GM20431 (cell line): ENCODE data around the gene TMEM120B.

Experiments
- in situ Hi-C: fragments of 300-500 bp; cut with MseI, MboI; formaldehyde crosslinking; loops from one replicate; pipeline ENCODE4 v1.15.0; 2020; ENCODE audit warnings: low sequenced_read_pairs; ENCODE audit not compliant: unreplicated experiment

Gene TMEM120B

GRCh38 chr12:121811434-121812319 lies 99.1 kb downstream of the TMEM120B start:
- in situ Hi-C loops, result no loop called here

- in situ Hi-C loops, result no loop called here
Measured at GRCh38 chr12:121812320-121812871, 99.8 kb downstream of the TMEM120B start.

- in situ Hi-C loops, result no loop called here
Measured at GRCh38 chr12:121812921-121813896, 100.7 kb downstream of the TMEM120B start.

DNA sequence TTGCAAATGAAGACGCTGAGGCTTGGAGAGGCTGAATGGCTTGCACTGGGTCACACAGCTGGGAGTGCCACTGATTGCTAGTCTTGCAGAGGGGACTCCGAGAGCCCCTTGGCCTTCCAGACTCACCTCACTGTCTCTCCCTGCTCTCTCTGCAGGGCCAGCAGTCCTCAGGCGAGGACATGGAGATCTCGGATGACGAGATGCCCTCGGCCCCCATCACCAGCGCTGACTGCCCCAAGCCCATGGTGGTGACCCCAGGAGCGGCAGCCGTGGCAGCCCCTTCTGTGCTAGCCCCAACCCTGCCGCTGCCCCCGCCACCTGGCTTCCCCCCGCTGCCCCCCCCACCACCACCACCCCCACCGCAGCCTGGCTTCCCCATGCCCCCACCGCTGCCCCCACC lies 101.4 kb downstream of the TMEM120B start:
- in situ Hi-C loops, result no loop called here

DNA sequence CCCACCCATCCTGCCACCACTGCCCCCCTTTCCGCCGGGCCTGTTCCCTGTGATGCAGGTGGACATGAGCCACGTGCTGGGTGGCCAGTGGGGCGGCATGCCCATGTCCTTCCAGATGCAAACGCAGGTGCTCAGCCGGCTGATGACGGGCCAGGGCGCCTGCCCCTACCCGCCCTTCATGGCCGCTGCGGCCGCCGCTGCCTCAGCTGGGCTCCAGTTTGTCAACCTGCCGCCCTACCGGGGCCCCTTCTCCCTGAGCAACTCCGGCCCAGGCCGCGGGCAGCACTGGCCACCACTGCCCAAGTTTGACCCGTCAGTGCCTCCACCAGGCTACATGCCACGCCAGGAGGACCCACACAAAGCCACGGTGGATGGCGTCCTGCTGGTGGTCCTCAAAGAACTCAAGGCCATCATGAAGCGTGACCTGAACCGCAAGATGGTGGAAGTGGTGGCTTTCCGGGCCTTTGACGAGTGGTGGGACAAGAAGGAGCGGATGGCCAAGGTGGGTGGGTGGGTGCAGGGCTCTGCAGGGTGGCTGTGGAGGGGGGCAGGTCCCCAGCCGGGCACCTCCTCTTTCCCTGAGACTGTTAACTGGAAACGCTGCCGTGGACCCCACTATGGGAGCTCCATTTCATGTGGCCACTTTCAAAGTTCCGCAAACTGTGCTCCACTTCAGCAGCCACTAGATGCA lies 102.0 kb downstream of the TMEM120B start:
- in situ Hi-C loops, result no loop called here

DNA sequence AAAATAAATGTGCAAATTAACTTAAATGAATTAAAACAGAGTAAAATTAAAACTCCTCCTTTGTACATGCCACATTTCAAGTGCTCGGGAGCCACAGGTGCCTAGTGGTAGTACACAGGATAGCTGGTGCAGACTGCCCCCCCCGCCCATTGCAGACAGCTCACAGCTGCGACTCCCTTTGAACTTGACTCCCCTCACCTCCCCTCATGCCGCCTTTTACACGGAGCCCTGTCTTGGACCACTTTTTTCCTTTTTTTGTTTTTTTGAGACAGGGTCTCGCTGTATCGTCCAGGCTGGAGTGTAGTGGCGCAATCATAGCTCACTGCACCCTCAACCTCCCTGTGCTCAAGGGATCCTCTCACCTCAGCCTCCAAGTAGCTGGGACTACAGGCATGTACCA lies 102.7 kb downstream of the TMEM120B start:
- in situ Hi-C loops, result no loop called here

DNA sequence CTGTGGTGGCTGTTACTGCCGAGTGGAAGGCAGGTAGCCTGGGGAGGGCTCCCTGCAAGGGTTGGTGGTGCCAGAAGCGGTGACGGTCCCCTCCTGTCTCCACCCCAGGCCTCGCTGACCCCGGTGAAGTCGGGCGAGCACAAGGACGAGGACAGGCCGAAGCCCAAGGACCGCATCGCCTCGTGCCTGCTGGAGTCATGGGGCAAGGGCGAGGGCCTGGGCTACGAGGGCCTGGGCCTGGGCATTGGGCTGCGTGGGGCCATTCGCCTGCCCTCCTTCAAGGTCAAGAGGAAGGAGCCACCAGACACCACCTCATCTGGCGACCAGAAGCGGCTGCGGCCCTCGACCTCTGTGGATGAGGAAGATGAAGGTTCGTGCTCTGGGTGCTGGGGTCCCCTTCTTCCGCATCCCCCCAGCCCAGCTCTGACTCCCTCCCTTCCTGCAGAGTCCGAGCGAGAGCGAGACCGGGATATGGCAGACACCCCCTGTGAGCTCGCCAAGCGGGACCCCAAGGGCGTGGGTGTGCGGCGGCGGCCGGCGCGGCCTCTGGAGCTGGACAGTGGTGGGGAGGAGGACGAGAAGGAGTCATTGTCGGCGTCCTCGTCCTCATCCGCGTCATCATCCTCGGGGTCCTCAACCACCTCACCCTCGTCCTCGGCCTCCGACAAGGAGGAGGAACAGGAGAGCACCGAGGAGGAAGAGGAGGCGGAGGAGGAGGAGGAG lies 104.5 kb downstream of the TMEM120B start:
- in situ Hi-C loops, result no loop called here

DNA sequence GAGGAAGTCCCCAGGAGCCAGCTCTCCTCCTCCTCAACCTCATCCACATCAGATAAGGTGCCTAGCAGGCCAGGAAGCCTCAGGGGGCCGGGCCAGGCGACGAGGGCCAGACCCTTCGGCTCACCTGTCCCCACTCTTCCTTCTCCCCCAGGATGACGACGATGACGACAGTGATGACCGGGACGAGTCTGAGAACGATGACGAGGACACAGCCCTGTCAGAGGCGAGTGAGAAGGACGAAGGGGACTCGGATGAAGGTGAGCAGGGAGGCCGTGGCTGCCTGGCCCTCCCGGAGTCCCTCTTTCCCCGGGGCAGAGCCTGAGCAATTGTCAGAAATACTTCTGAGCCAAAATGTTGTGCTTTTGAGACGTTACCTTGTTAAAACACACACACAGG lies 105.1 kb downstream of the TMEM120B start:
- in situ Hi-C loops, result no loop called here

GRCh38 chr12:121819212-121819949 lies 106.8 kb downstream of the TMEM120B start:
- in situ Hi-C loops, result no loop called here

GRCh38 chr12:121820056-121820455 lies 107.5 kb downstream of the TMEM120B start:
- in situ Hi-C loops, result no loop called here

DNA sequence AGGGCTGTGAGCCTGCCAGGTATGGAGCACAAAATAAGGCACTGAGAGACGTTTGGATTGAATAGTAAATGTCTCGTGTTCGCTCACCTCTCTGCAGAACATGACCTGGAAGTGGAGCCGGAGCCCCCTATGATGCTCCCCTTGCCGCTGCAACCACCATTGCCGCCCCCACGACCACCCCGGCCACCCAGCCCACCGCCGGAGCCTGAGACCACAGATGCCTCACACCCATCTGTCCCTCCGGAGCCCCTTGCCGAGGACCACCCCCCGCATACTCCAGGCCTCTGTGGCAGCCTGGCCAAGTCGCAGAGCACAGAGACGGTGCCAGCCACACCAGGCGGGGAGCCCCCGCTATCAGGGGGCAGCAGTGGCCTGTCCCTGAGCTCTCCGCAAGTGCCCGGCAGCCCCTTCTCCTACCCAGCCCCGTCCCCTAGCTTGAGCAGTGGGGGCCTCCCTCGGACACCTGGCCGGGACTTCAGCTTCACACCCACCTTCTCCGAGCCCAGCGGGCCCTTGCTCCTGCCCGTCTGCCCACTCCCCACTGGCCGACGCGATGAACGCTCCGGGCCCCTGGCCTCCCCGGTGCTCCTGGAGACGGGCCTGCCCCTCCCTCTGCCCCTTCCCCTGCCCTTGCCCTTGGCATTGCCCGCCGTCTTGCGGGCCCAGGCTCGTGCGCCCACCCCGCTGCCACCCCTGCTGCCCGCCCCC lies 110.0 kb downstream of the TMEM120B start:
- in situ Hi-C loops, result no loop called here

DNA sequence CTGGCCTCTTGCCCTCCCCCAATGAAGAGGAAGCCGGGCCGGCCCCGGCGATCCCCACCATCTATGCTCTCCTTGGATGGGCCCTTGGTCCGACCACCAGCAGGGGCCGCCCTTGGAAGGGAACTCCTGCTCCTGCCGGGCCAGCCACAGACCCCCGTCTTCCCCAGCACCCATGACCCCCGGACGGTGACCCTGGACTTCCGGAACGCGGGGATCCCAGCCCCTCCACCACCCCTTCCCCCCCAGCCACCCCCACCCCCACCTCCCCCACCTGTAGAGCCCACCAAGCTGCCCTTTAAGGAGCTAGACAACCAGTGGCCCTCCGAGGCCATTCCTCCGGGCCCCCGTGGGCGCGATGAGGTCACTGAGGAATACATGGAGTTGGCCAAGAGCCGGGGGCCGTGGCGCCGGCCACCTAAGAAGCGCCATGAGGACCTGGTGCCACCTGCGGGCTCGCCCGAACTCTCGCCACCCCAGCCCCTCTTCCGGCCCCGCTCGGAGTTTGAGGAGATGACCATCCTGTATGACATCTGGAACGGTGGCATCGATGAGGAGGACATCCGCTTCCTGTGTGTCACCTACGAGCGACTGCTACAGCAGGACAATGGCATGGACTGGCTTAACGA lies 110.7 kb downstream of the TMEM120B start:
- in situ Hi-C loops, result no loop called here

GRCh38 chr12:121823727-121824115 lies 111.2 kb downstream of the TMEM120B start:
- in situ Hi-C loops, result no loop called here

GRCh38 chr12:121825041-121825523 lies 112.5 kb downstream of the TMEM120B start:
- in situ Hi-C loops, result no loop called here

GRCh38 chr12:121826318-121827150 lies 114.0 kb downstream of the TMEM120B start:
- in situ Hi-C loops, result no loop called here

- in situ Hi-C loops, result no loop called here
Measured at GRCh38 chr12:121827351-121828099, 115.0 kb downstream of the TMEM120B start.
